ENCODE data around the gene ITGBL1. TPM values are rescaled to one million over a fixed set of nuclear protein-coding genes. Genes with fewer than 3 reads are reported as not detected.

Gene ITGBL1
- total RNA-seq, result 0.24 TPM in 1 of 2 replicates, not detected in the other

DNA sequence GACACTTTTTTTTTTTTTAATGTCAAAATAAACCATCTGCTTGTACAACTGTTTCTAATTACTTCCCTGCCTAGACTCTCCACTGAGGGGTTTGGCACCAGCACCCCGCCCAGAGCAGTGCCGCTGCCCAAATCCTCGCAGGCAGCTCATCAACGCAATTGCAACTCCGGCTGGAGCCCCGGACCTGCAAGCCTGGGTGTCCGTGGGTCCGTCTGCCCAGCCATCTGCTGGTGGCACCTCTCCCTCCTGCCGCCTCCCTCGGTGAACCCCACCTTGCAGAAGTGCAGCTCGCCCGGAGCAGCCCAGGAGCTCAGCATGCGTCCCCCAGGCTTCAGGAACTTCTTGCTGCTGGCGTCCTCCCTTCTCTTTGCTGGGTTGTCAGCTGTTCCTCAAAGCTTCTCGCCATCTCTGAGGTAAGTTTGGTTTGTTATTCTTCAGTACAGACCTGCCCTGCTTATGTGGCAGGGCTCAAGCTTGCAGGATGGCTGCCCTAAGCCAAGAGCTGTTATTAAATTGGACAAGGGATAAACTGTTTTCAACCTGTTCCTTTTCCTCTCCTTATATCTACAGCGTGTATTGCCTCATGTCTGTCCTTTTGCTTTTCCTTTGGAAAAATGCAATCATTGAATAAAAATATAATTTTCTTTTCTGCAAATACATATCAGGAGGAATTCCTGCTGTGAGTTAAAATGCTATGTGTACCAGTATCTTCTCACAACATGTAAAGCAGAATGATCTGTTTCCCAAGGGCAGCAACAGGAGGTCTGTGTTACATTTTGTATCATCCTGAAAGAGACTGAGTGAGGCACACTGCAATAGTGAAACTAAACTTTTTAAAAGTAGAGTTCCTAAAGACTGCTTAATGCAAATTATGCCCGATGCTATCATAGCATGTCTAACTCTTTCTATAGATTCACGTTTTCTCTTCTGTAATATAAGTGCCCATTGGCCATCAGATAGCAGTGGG, at the start of gene ITGBL1:
ITGBL1 (plus strand) TSS at position 157 of the 967 bp plus-strand sequence; CDS start at position 316, 159 bp downstream.

GRCh38 chr13:101416181-101417042, 36.1 kb upstream of the ITGBL1 start, which contains the start of gene NALCN:
Gene NALCN, minus strand, starts transcription at chr13:101416508. Its CDS starts 17,382 bp downstream, at chr13:101399126.

Other genes starting within 250 kb of the ITGBL1 start
- 2.4 TPM in 1 of 2 replicates, not detected in the other for gene NALCN, start 36.2 kb upstream of the ITGBL1 start, total RNA-seq

Data from tracheal epithelial cell (primary cell).